WTC11 (cell line): ENCODE measurements around the gene NEMP1. TPM values are rescaled to one million over a fixed set of nuclear protein-coding genes. Genes with fewer than 3 reads are reported as not detected.

Source experiments
- ATAC-seq: fragments of 200-7000 bp; cut with Tn5 transposase; 2 replicates; pipeline ENCODE4 v1.10.0; 2021; ENCODE audit warnings: mild to moderate bottlenecking, moderate library complexity
- CTCF ChIA-PET: fragments of 300-600 bp; sonication (Branson Sonifier 250); formaldehyde crosslinking; loops from one replicate; lab custom pipeline; 2021; ENCODE audit warnings: antibody characterized with exemption; lab: Charles Lee
- POLR2A ChIA-PET: fragments of 350-600 bp; sonication (Branson Sonifier 250); formaldehyde crosslinking; loops from one replicate; lab custom pipeline; 2021; ENCODE audit warnings: antibody characterized with exemption; lab: Charles Lee
- DNase-seq: peaks from one replicate; pipeline ENCODE4 v3.0.0; 2021; ENCODE audit warnings: low spot score
- H3K27ac Mint-ChIP-seq: 2 replicates; pipeline ENCODE4 v1.8.0; 2021; ENCODE audit warnings: mixed read lengths
- H3K27me3 Mint-ChIP-seq: 2 replicates; pipeline ENCODE4 v1.8.0; 2021; ENCODE audit warnings: low read depth, mild to moderate bottlenecking, moderate library complexity, mixed read lengths
- H3K36me3 Mint-ChIP-seq: 2 replicates; pipeline ENCODE4 v1.8.0; 2021; ENCODE audit warnings: mixed read lengths
- H3K4me1 Mint-ChIP-seq: 2 replicates; pipeline ENCODE4 v1.8.0; 2022; ENCODE audit warnings: mixed read lengths
- H3K4me3 Mint-ChIP-seq: 2 replicates; pipeline ENCODE4 v1.8.0; 2021; ENCODE audit warnings: mild to moderate bottlenecking, moderate library complexity, mixed read lengths
- H3K9me3 Mint-ChIP-seq: 2 replicates; pipeline ENCODE4 v1.8.0; 2021; ENCODE audit warnings: mixed read lengths
- ATF2 ChIP-seq: sonication (generic); formaldehyde crosslinking; IDR thresholded peaks from 2 replicates; pipeline ENCODE4 v1.8.1; 2022; ENCODE audit warnings: low read depth, missing genetic modification reagents, borderline replicate concordance
- ETV6 ChIP-seq: sonication (generic); formaldehyde crosslinking; IDR thresholded peaks from 2 replicates; pipeline ENCODE4 v1.8.1; 2022; ENCODE audit warnings: mild to moderate bottlenecking, missing genetic modification reagents
- FOXK1 ChIP-seq: sonication (generic); formaldehyde crosslinking; IDR thresholded peaks from 2 replicates; pipeline ENCODE4 v1.8.0; 2022; ENCODE audit warnings: mild to moderate bottlenecking, moderate library complexity, missing genetic modification reagents
- FOXP4 ChIP-seq: sonication (generic); formaldehyde crosslinking; IDR thresholded peaks from 2 replicates; pipeline ENCODE4 v1.8.0; 2022; ENCODE audit warnings: mild to moderate bottlenecking, missing genetic modification reagents
- GABPB1 ChIP-seq: sonication (generic); formaldehyde crosslinking; IDR thresholded peaks from 2 replicates; pipeline ENCODE4 v1.8.1; 2023; ENCODE audit warnings: mild to moderate bottlenecking, missing genetic modification reagents
- IRF1 ChIP-seq: sonication (generic); formaldehyde crosslinking; IDR thresholded peaks from 2 replicates; pipeline ENCODE4 v1.8.0; 2023; ENCODE audit warnings: missing genetic modification reagents
- MAX ChIP-seq: sonication (generic); formaldehyde crosslinking; IDR thresholded peaks from 2 replicates; pipeline ENCODE4 v1.8.0; 2022; ENCODE audit warnings: mild to moderate bottlenecking, missing genetic modification reagents
- MLX ChIP-seq: sonication (generic); formaldehyde crosslinking; IDR thresholded peaks from 2 replicates; pipeline ENCODE4 v1.8.1; 2023; ENCODE audit warnings: mild to moderate bottlenecking, missing genetic modification reagents, moderate library complexity
- NR2C2 ChIP-seq: sonication (generic); formaldehyde crosslinking; IDR thresholded peaks from 2 replicates; pipeline ENCODE4 v1.8.0; 2022; ENCODE audit warnings: mild to moderate bottlenecking, missing genetic modification reagents
- STAT6 ChIP-seq: sonication (generic); formaldehyde crosslinking; conservative IDR thresholded peaks from 2 replicates; pipeline ENCODE4 v1.8.1; 2023; ENCODE audit warnings: mild to moderate bottlenecking, low read depth, missing genetic modification reagents, moderate library complexity
- TP53 ChIP-seq: sonication (generic); formaldehyde crosslinking; IDR thresholded peaks from 2 replicates; pipeline ENCODE4 v1.8.1; 2023; ENCODE audit warnings: mild to moderate bottlenecking, missing genetic modification reagents
- USF1 ChIP-seq: sonication (generic); formaldehyde crosslinking; IDR thresholded peaks from 2 replicates; pipeline ENCODE4 v1.8.0; 2022; ENCODE audit warnings: mild to moderate bottlenecking, missing genetic modification reagents
- USF2 ChIP-seq: sonication (generic); formaldehyde crosslinking; IDR thresholded peaks from 2 replicates; pipeline ENCODE4 v1.8.1; 2023; ENCODE audit warnings: mild to moderate bottlenecking, missing genetic modification reagents, moderate library complexity
- ZNF416 ChIP-seq: fragments of 250-450 bp; sonication (Bioruptor Pico); IDR thresholded peaks from 2 replicates; pipeline ENCODE4 v1.9.0; 2021; ENCODE audit warnings: mild to moderate bottlenecking, inconsistent platforms
- ZNF512 ChIP-seq: sonication (generic); formaldehyde crosslinking; IDR thresholded peaks from 2 replicates; pipeline ENCODE4 v1.8.1; 2022; ENCODE audit warnings: missing genetic modification reagents, borderline replicate concordance
- total RNA-seq: library from RNA; stranded (reverse); gene quantifications from 3 replicates; pipeline ENCODE4 v1.2.3, GENCODE V29; 2021

The NEMP1 gene
- total RNA-seq, 1 experiment from 2014 or later: 41.9 TPM

GRCh38 chr12:57088354-57089270, 10.0 kb upstream of the NEMP1 start, which contains the start of gene NAB2:
NAB2 (plus strand) TSS chr12:57089114; CDS start chr12:57089272, 158 bp downstream.
- DNase-seq (peak; percentile 91), ATAC-seq (peak; percentile 46)
- Mint-ChIP-seq H3K36me3 (peaks cover 12% of the 10 kb centered on the region), H3K27ac (peak within 1 kb of the TSS; percentile 100), H3K27me3 (no peaks in the 10 kb centered on the region; the same call in 1 of the 2 replicates), H3K4me1 (peaks cover 39% of the 10 kb centered on the region), H3K4me3 (peak within 1 kb of the TSS; percentile 88), H3K9me3 (no peaks in the 10 kb centered on the region)
- CTCF ChIA-PET: interaction anchor here (0.6 to 8.7 kb wide), 16 partner anchors 9 to 387 kb away, joined by 3 to 219 read pairs (median 4); partner anchors contain the start of genes LRP1, NEMP1 and STAT6
- TF ChIP-seq USF1 (CRISPR knock-in tag) (peak; percentile 46; the same call in 1 of the 2 replicates), USF2 (CRISPR knock-in tag) (peak; percentile 70), IRF1 (CRISPR knock-in tag) (0 out of 2 replicates have a peak, but pooled peaks have one; percentile 39), FOXP4 (CRISPR knock-in tag) (0 out of 2 replicates have a peak, but pooled peaks have one; percentile 35), ZNF416 (CRISPR knock-in tag) (0 out of 2 replicates have a peak, but pooled peaks have one; percentile 32), GABPB1 (peak; percentile 17; the same call in 1 of the 2 replicates), STAT6 (CRISPR knock-in tag) (no peak), ATF2 (CRISPR knock-in tag) (no peak), TP53 (peak; percentile 60; the same call in 1 of the 2 replicates), MAX (CRISPR knock-in tag) (peak; percentile 56), FOXK1 (CRISPR knock-in tag) (0 out of 2 replicates have a peak, but pooled peaks have one; percentile 19), ZNF512 (CRISPR knock-in tag) (no peak), MLX (no peak), ETV6 (CRISPR knock-in tag) (0 out of 2 replicates have a peak, but pooled peaks have one; percentile 9), NR2C2 (CRISPR knock-in tag) (no peak)
- POLR2A ChIA-PET: interaction anchor here (0.6 to 4.7 kb wide), 10 partner anchors 9 to 452 kb away, joined by 3 to 65 read pairs (median 3); partner anchors contain the start of genes INHBE, LRP1, NEMP1 and STAT6
